HEK293T (cell line): ENCODE data around the gene TBX1.

ENCODE experiments used
- ARNT ChIP-seq: fragments of 450-650 bp; IDR thresholded peaks from 2 replicates; pipeline ENCODE4 v1.6.1; 2017; ENCODE audit warnings: mild to moderate bottlenecking
- BHLHE40 ChIP-seq: fragments of 450-650 bp; IDR thresholded peaks from 2 replicates; pipeline ENCODE4 v1.6.1; 2016; ENCODE audit warnings: mild to moderate bottlenecking, moderate library complexity, borderline replicate concordance
- ELF4 ChIP-seq: fragments of 450-650 bp; IDR thresholded peaks from 2 replicates; pipeline ENCODE4 v1.6.1; 2017; ENCODE audit warnings: antibody characterized with exemption
- HDGF ChIP-seq: fragments of 450-650 bp; IDR thresholded peaks from 2 replicates; pipeline ENCODE4 v1.6.1; 2017; ENCODE audit warnings: antibody characterized with exemption, borderline replicate concordance
- NFRKB ChIP-seq: fragments of 450-650 bp; IDR thresholded peaks from 2 replicates; pipeline ENCODE4 v1.6.1; 2016; ENCODE audit warnings: mild to moderate bottlenecking, moderate library complexity

DNA sequence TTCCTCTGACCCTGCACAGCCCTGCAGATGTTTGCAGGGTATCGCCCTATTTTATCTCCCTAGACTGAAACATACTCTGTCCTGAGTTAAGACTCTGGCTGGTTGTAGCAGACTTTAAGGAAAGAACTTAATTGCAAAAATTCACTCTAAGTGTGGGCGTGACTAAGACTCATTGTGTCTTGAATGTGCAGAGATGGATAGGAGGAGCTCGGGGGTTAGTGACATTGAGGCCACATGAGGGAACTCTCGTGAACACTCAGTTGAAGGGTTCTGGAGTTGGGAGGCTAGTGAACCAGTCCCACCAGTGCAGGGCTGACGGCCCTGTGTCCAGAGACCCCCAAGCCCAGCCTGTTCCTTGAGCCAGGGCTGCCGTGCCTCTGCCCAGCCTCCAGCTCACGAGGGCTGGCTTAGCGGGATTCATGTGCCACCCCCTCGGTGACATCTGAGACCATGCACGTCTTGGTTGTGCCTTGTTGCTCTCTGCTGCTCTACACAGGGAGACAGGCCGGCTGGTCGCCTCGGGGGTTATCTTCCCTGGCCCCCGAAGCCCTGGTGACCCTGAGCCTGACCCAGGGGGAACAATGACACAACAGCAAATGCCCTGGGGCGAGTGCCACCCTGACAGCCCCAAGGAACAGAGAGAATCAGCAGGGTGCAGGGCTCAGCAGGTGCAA lies 11.4 kb upstream of the TBX1 start:
- TF ChIP-seq ARNT (no peak), BHLHE40 (no peak), ELF4 (no peak), HDGF (no peak), NFRKB (no peak)
